Posterior cingulate gyrus (tissue), 11 donors: ENCODE measurements around the gene SCRN2.

Source experiments
- DNase-seq, 10 donors: peaks; one replicate each; pipeline versions ENCODE4 v3.0.0 to v3.0.0-alpha.2; 2020 to 2021; ENCODE audit warnings: mixed read lengths in 3 of 10
- intact Hi-C: fragments of 100-400 bp; cut with DNase I; formaldehyde crosslinking; loops from one replicate; pipeline ENCODE4 v1.15.1; 2023

Gene SCRN2

GRCh38 chr17:47830396-47831002, 10.6 kb downstream of the SCRN2 start:
- intact Hi-C loops: no loop called here
- DNase-seq: peak in 2 of 10 donors; percentile 21 to 56

DNA sequence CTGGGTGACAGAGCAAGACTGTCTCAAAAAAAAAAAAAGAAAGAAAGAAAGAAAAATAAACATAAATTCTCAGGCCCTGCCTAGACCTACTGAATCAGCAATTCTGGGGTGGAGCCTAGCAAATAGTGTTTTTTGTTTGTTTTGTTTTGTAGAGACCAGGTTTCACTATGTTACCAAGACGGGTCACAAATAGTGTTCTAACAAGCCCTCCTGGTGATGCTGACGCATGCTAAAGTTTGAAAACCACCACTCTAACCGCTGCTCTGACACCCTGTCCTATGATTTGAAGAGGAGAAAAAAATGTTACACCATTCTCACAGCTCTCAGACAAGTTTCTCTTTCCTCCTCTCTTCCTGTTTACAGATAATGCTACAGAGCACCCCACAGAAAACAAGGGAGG, 11.2 kb downstream of the SCRN2 start:
- DNase-seq: peak in 1 of 10 donors; percentile 2
- intact Hi-C loops: no loop called here

DNA sequence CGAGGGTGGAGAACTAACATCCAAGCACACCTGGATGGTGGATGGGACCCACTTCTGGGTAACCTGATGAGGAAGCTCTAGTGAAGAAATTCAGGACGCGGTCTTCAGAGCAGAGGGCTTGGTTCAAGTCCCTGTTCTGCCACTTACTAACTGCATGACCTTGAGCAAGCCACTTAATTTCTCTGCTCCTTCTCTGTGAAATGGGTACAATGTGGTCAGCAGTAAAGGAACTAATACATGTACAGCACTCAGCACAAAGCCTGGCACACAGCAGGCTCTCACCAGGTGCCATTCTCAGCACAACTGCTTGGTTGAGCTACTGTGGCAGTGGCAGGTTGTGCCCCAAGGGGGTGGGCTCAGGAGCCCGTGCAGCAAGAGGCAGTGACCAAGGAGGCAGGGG, 17.6 kb downstream of the SCRN2 start:
- peak in 2 of 10 donors; percentile 32 for DNase-seq
- intact Hi-C loops: no loop called here

DNA sequence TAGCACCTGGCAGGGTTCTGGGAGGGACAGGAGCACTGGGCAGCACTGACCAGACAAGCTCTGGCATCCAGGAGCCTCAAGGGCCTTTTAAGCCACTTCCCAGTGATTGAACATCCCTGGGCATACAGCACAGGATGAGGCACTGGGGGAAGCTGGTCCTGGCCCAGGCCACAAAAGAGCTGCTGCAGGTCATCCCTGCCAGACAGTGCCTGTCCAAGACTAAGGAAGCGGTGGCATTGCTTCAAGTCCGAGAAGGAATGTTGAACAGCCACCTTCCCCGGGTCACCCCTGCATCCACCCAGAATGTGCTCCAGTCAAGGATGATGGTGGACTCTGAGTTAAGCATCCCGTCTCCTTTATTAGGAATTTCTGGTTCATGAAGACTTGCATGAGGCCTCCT, 18.3 kb downstream of the SCRN2 start:
- intact Hi-C loops: no loop called here

GRCh38 chr17:47821424-47822391, 19.4 kb downstream of the SCRN2 start, which contains the start of gene OSBPL7:
Gene OSBPL7, minus strand, starts transcription at chr17:47821794. Its CDS starts 1,516 bp downstream, at chr17:47820278.
- intact Hi-C loops: no loop called here
- peak; percentile 71 to 97 (median 81) for DNase-seq

More for the DNA sequence above, 18.3 kb downstream of the SCRN2 start:
- DNase-seq: peak in 3 of 10 donors; percentile 4 to 60 (median 26)

DNA sequence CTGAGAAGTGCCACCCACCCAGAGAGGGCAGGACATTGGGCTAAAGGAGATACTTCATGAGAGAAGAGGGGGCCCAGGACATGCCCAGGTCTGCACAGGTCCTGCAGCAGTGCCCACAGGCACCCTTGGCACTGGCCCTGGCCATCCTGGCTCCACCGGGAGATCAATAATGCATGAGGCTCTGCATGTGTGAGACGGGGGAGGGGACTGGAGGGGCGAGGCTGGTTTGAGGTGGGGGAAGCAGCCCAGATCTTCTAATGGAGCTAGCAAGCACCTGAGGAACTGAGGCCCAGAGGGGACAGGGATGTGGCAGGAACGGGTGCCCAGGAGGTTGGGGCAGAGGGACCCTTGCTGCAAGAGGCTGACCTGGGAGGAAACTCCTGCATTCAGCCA, 20.0 kb downstream of the SCRN2 start:
- peak in 4 of 10 donors; percentile 23 to 79 (median 56) for DNase-seq
- intact Hi-C loops: no loop called here

DNA sequence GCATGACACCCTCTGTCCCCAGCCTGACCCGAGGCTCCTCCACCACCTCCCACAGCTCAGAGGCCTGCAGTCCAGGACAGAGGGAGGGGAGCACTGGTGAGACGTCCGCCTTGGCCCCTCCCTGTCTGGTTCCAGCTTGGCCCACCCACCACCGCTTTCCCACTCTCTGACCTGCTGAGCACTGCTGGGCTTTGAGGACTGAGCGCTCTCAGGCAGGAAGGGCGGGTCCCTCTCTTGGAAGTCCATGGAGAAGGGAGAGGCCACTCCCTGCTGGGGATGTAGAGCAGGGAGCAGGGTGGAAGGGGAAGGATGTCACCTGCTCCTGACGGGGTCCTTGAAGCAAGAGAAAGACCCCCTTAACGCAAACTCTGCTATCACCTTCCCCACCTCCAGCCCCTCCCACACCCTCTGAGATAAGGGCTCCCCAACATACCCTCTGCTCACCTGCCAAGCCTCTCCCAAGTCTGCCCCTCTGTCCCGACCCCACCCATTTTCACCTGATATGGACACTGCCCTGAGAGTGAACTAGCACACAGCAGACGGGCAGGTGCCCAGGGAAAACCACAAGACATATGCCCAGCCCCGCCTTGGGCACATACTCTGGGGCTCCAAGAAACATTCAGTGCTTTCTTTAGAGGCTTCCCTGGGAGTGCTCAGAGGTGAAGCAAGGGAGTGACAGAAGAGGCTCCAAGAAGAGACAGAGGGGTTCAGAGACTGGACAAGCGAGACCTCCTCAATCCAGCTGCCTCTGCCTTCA, 20.9 kb downstream of the SCRN2 start:
- peak in 3 of 10 donors; percentile 22 to 66 (median 45) for DNase-seq
- intact Hi-C loops: no loop called here

GRCh38 chr17:47819475-47819874, 21.6 kb downstream of the SCRN2 start:
- intact Hi-C loops: no loop called here
- peak in 3 of 10 donors; percentile 5 to 47 (median 32) for DNase-seq

- DNase-seq: peak in 1 of 10 donors; percentile 43
- intact Hi-C loops: no loop called here
Measured at GRCh38 chr17:47818002-47818695, 22.9 kb downstream of the SCRN2 start.

DNA sequence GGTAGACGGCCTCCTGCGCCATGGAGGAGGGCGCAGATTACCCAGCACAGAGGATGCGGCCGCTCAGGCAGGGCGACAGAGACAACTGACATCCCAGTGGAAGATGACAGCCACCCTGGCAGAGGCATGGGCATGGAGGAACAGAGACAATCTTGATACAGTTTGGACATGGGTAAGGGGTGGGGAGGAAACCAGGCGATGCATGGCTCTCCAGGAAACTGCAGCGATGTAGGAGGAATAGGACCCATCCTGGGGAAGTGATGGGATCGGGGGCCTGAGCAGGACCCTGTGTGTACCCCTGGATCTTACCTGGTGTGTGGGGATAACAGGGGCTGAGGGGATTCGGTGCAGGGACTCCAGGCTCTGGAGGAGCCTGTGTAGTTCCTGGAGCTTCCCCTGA, 24.1 kb downstream of the SCRN2 start:
- DNase-seq: peak in 2 of 10 donors; percentile 23 to 30
- intact Hi-C loops: no loop called here

- intact Hi-C loops: no loop called here
- DNase-seq: peak in 2 of 10 donors; percentile 39 to 49
Measured at GRCh38 chr17:47816111-47816735, 24.9 kb downstream of the SCRN2 start.

- peak in 1 of 10 donors; percentile 30 for DNase-seq
Measured at GRCh38 chr17:47815106-47815918, 25.8 kb downstream of the SCRN2 start.

GRCh38 chr17:47813512-47814031, 27.5 kb downstream of the SCRN2 start:
- intact Hi-C loops: no loop called here

More at GRCh38 chr17:47815106-47815918, 25.8 kb downstream of the SCRN2 start:
- intact Hi-C loops: no loop called here

DNA sequence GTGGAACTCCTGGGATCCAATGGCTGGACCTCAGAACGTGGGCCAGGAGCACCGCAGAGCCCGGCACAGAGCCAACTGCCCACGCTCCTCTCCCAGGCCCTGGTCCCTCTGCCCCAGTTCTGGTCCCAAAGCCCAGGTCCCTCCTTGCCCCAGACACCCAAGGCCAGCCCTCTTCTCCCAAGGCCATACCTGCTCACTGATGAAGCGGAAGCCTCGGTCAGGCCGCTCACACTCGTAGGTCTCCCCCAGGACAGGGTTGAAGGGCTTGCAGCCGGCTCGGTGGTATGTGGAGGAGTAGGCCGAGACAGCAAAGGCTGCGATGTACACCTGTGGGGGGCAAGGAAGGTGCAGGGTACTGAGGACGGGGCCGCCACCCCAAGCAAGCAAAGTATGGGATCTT, 28.0 kb downstream of the SCRN2 start:
- intact Hi-C loops: no loop called here
- peak in 1 of 10 donors; percentile 35 for DNase-seq

More at GRCh38 chr17:47813512-47814031, 27.5 kb downstream of the SCRN2 start:
- DNase-seq: peak in 1 of 10 donors; percentile 51

GRCh38 chr17:47812146-47812920, 28.7 kb downstream of the SCRN2 start:
- DNase-seq: peak in 1 of 10 donors; percentile 54
- intact Hi-C loops: no loop called here

DNA sequence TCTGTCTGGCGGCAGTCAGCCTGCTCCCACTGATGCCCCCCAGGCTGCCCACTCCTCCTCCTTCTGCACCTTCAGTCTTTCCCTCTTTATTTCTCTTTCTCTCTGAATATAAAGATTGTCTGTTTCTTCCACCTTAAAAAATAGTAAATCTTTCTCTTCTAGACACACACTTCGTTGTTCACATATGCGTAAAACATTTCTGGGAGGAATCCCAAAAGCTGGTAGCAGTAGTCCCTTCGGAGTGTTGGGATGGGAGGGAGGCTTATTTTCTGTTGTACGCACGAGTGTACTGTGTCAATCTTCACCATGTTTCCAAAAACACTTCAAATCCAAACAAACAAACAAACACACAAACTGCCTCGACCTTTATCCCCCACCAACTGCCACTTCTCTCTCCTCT, 29.4 kb downstream of the SCRN2 start:
- intact Hi-C loops: no loop called here
- DNase-seq: no peak

DNA sequence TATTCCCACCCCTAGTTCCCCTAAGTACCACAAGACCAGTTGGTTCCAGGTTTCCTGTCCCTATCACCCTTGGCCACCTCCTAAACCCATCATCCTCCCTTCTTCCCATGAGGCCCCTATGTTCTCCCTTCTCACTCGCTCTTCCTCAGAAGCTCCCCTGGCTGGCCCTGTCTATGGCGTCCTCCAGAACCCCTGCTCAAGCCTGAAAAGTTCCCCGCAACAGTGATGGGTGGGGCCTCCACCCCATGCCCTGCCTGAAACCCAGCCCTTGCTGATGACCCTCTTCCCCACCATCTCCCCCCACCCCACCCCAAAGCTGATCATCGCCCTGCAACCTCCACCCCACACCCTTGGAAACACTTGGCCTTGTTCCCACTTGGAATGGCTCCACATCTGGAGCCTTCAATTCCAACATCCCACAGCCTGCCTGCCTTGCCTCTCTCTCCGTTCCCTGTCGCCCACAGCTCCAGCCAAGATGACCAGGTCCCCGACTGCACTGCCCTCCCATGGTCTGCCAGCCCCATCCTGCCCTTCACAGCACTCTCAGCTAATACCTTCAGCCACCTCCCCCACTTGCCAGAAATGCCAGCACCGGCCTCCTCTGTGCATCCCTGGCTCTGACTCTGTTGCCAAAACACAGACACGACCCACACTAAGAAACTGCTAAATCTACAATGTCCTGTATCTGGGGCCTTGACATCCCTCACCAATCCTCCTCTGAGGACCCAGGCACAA, 30.0 kb downstream of the SCRN2 start:
- intact Hi-C loops: no loop called here
- no peak for DNase-seq
